ENCODE results near the gene CCDC148. TPM values are rescaled to one million over a fixed set of nuclear protein-coding genes. Genes with fewer than 3 reads are reported as not detected.

Gene CCDC148
- total and polyA plus RNA-seq, 4 experiments from 2014 or later, result not detected

DNA sequence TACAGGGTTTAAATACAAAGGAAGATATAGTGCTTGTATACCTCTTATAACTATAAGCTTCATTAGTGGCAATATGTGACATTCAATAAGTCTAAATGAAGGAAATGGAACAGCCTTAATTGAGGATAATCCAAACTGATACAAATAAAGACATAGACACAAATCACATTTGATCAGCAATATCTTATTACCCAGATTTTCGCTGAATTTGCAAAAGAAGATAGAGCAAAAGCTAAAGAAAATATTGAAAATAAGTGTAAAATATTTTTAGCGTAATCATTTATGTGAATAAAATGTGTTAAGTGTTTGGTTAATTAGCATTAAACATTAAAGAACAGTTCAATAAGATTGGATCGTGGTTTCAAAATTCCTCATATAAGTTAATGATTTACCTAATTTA, 51.2 kb downstream of the CCDC148 start:
- intact Hi-C loops (cut with micrococcal nuclease), result no loop called here
- Mint-ChIP-seq H3K27ac (no peak overlapping the region), H3K36me3 (no peaks in the 10 kb centered on the region), H3K9me3 (peaks cover 0 to 13% (median 9%) of the 10 kb centered on the region in 8 donors), H3K4me3 (no peak overlapping the region), H3K27me3 (peaks cover 0 to 3% of the 10 kb centered on the region in 2 donors), H3K4me1 (no peaks in the 10 kb centered on the region)
- Histone ChIP-seq H3K4me1 (ENCODE audit: insufficient read depth, low read length) (no peaks in the 10 kb centered on the region), H3K9me3 (ENCODE audit: control insufficient read depth in 1 of 2, low read length in 2 of 2) (no peaks in the 10 kb centered on the region), H3K36me3 (ENCODE audit: insufficient read depth, low read length) (no peaks in the 10 kb centered on the region), H3K27me3 (ENCODE audit: insufficient read depth, low read length) (no peaks in the 10 kb centered on the region), H3K4me3 (ENCODE audit: low read length in 2 of 2) (no peak overlapping the region), H3K27ac (ENCODE audit: low read depth, low read length) (no peak overlapping the region)
- POLR2A ChIA-PET (ENCODE audit: partially characterized antibody), result no interaction called here
- CTCF ChIA-PET (ENCODE audit: partially characterized antibody), result no interaction called here
- DNase-seq, result no peak

- H3K27ac ChIP-seq (ENCODE audit: low read depth, low read length), result no peak overlapping the region
- Mint-ChIP-seq H3K36me3 (no peaks in the 10 kb centered on the region), H3K4me3 (no peak overlapping the region), H3K27ac (no peak overlapping the region), H3K4me1 (no peaks in the 10 kb centered on the region), H3K27me3 (peaks cover 11% of the 10 kb centered on the region in 2 donors), H3K9me3 (peaks cover 0 to 7% (median 4%) of the 10 kb centered on the region in 8 donors)
- no peak for DNase-seq
- H3K4me1 ChIP-seq (ENCODE audit: insufficient read depth, low read length), result no peaks in the 10 kb centered on the region
- CTCF ChIA-PET (ENCODE audit: partially characterized antibody), result no interaction called here
- no peaks in the 10 kb centered on the region for H3K9me3 ChIP-seq (ENCODE audit: control insufficient read depth in 1 of 2, low read length in 2 of 2)
- no peaks in the 10 kb centered on the region for H3K36me3 ChIP-seq (ENCODE audit: insufficient read depth, low read length)
- intact Hi-C loops (cut with micrococcal nuclease), result no loop called here
- POLR2A ChIA-PET (ENCODE audit: partially characterized antibody), result no interaction called here
- H3K27me3 ChIP-seq (ENCODE audit: insufficient read depth, low read length), result no peaks in the 10 kb centered on the region
- no peak overlapping the region for H3K4me3 ChIP-seq (ENCODE audit: low read length in 2 of 2)
Observed at GRCh38 chr2:158403237-158403636, 53.3 kb downstream of the CCDC148 start.

DNA sequence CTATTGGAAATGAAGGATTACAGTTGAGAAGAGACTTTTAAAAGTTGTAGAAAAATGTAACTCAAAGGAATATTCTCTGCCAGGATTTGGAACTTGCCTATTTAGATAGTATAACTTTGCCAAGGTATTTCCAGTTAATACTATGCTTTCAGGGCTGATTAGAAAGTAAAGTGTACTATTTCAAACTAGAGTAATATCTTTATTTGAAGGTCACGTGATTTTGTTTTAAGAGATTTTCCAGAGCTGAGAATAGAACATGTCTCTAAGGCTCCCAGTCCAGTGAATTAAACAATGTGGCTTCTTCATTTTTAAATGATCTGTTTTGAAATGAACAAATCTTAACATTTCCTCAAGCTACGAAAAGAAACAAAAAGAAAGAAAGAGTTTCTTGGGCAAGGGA, 53.9 kb downstream of the CCDC148 start:
- POLR2A ChIA-PET (ENCODE audit: partially characterized antibody), result no interaction called here

GRCh38 chr2:158395166-158395565, 61.4 kb downstream of the CCDC148 start:
- peaks cover 8% of the 10 kb centered on the region for H3K4me1 ChIP-seq (ENCODE audit: insufficient read depth, low read length)
- H3K4me3 ChIP-seq (ENCODE audit: low read length in 2 of 2), result no peak overlapping the region
- H3K4me1 Mint-ChIP-seq, result peaks cover 6 to 8% (median 7%) of the 10 kb centered on the region in 4 donors
- H3K9me3 ChIP-seq (ENCODE audit: control insufficient read depth in 1 of 2, low read length in 2 of 2), result no peaks in the 10 kb centered on the region
- H3K4me3 Mint-ChIP-seq, result no peak overlapping the region
- H3K27ac Mint-ChIP-seq, result no peak overlapping the region
- H3K9me3 Mint-ChIP-seq, result peaks cover 0 to 7% (median 4%) of the 10 kb centered on the region in 8 donors
- no peaks in the 10 kb centered on the region for H3K27me3 ChIP-seq (ENCODE audit: insufficient read depth, low read length)
- H3K27ac ChIP-seq (ENCODE audit: low read depth, low read length), result no peak overlapping the region
- POLR2A ChIA-PET (ENCODE audit: partially characterized antibody), result no interaction called here
- DNase-seq, result no peak
- H3K36me3 Mint-ChIP-seq, result no peaks in the 10 kb centered on the region
- H3K27me3 Mint-ChIP-seq, result peaks cover 24 to 25% of the 10 kb centered on the region in 2 donors
- intact Hi-C loops (cut with micrococcal nuclease), result no loop called here
- CTCF ChIA-PET (ENCODE audit: partially characterized antibody), result interaction anchor here (1.0 kb wide), 1 partner anchor 25 kb away, joined by 3 read pairs; no protein-coding TSS in a partner anchor
- no peaks in the 10 kb centered on the region for H3K36me3 ChIP-seq (ENCODE audit: insufficient read depth, low read length)

More for the DNA sequence above, 53.9 kb downstream of the CCDC148 start:
- peaks cover 15 to 16% of the 10 kb centered on the region in 2 donors for H3K27me3 Mint-ChIP-seq
- Histone ChIP-seq H3K9me3 (ENCODE audit: control insufficient read depth in 1 of 2, low read length in 2 of 2) (no peaks in the 10 kb centered on the region), H3K27ac (ENCODE audit: low read depth, low read length) (no peak overlapping the region), H3K4me1 (ENCODE audit: insufficient read depth, low read length) (no peaks in the 10 kb centered on the region), H3K27me3 (ENCODE audit: insufficient read depth, low read length) (no peaks in the 10 kb centered on the region), H3K36me3 (ENCODE audit: insufficient read depth, low read length) (no peaks in the 10 kb centered on the region), H3K4me3 (ENCODE audit: low read length in 2 of 2) (no peak overlapping the region)
- intact Hi-C loops (cut with micrococcal nuclease), result no loop called here
- CTCF ChIA-PET (ENCODE audit: partially characterized antibody), result no interaction called here
- DNase-seq, result no peak
- no peaks in the 10 kb centered on the region for H3K36me3 Mint-ChIP-seq
- H3K27ac Mint-ChIP-seq, result no peak overlapping the region
- H3K4me3 Mint-ChIP-seq, result no peak overlapping the region
- no peaks in the 10 kb centered on the region for H3K4me1 Mint-ChIP-seq
- H3K9me3 Mint-ChIP-seq, result peaks cover 0 to 7% (median 4%) of the 10 kb centered on the region in 8 donors

- CTCF ChIA-PET (ENCODE audit: partially characterized antibody), result interaction anchor here (1.0 kb wide), 1 partner anchor 25 kb away, joined by 3 read pairs; no protein-coding TSS in a partner anchor
- no peak overlapping the region for H3K27ac Mint-ChIP-seq
- H3K36me3 Mint-ChIP-seq, result no peaks in the 10 kb centered on the region
Observed at GRCh38 chr2:158394453-158394852, 62.1 kb downstream of the CCDC148 start.

GRCh38 chr2:158393886-158394285, 62.7 kb downstream of the CCDC148 start:
- Mint-ChIP-seq H3K27ac (no peak overlapping the region), H3K4me3 (no peak overlapping the region), H3K9me3 (peaks cover 0 to 3% (median 0%) of the 10 kb centered on the region in 8 donors), H3K27me3 (peaks cover 18 to 19% of the 10 kb centered on the region in 2 donors), H3K36me3 (no peaks in the 10 kb centered on the region), H3K4me1 (peaks cover 6 to 8% (median 7%) of the 10 kb centered on the region in 4 donors)
- POLR2A ChIA-PET (ENCODE audit: partially characterized antibody), result no interaction called here
- H3K9me3 ChIP-seq (ENCODE audit: control insufficient read depth in 1 of 2, low read length in 2 of 2), result no peaks in the 10 kb centered on the region
- intact Hi-C loops (cut with micrococcal nuclease), result no loop called here
- H3K4me3 ChIP-seq (ENCODE audit: low read length in 2 of 2), result no peak overlapping the region
- no peak for DNase-seq
- H3K36me3 ChIP-seq (ENCODE audit: insufficient read depth, low read length), result no peaks in the 10 kb centered on the region
- CTCF ChIA-PET (ENCODE audit: partially characterized antibody), result no interaction called here
- H3K4me1 ChIP-seq (ENCODE audit: insufficient read depth, low read length), result peaks cover 8% of the 10 kb centered on the region
- H3K27ac ChIP-seq (ENCODE audit: low read depth, low read length), result no peak overlapping the region
- no peaks in the 10 kb centered on the region for H3K27me3 ChIP-seq (ENCODE audit: insufficient read depth, low read length)

More at GRCh38 chr2:158394453-158394852, 62.1 kb downstream of the CCDC148 start:
- no peak for DNase-seq
- Mint-ChIP-seq H3K27me3 (peaks cover 19 to 21% of the 10 kb centered on the region in 2 donors), H3K4me1 (peaks cover 6 to 8% (median 7%) of the 10 kb centered on the region in 4 donors), H3K4me3 (no peak overlapping the region), H3K9me3 (peaks cover 0 to 3% (median under 1%) of the 10 kb centered on the region in 8 donors)
- intact Hi-C loops (cut with micrococcal nuclease), result no loop called here
- Histone ChIP-seq H3K9me3 (ENCODE audit: control insufficient read depth in 1 of 2, low read length in 2 of 2) (no peaks in the 10 kb centered on the region), H3K27me3 (ENCODE audit: insufficient read depth, low read length) (no peaks in the 10 kb centered on the region), H3K36me3 (ENCODE audit: insufficient read depth, low read length) (no peaks in the 10 kb centered on the region), H3K4me3 (ENCODE audit: low read length in 2 of 2) (no peak overlapping the region), H3K27ac (ENCODE audit: low read depth, low read length) (no peak overlapping the region), H3K4me1 (ENCODE audit: insufficient read depth, low read length) (peaks cover 8% of the 10 kb centered on the region)
- POLR2A ChIA-PET (ENCODE audit: partially characterized antibody), result no interaction called here

GRCh38 chr2:158392687-158393086, 63.9 kb downstream of the CCDC148 start:
- ChIA-PET POLR2A (ENCODE audit: partially characterized antibody) (no interaction called here), CTCF (ENCODE audit: partially characterized antibody) (no interaction called here)
- Histone ChIP-seq H3K9me3 (ENCODE audit: control insufficient read depth in 1 of 2, low read length in 2 of 2) (no peaks in the 10 kb centered on the region), H3K27ac (ENCODE audit: low read depth, low read length) (no peak overlapping the region), H3K27me3 (ENCODE audit: insufficient read depth, low read length) (no peaks in the 10 kb centered on the region), H3K4me3 (ENCODE audit: low read length in 2 of 2) (no peak overlapping the region), H3K4me1 (ENCODE audit: insufficient read depth, low read length) (peaks cover 8% of the 10 kb centered on the region), H3K36me3 (ENCODE audit: insufficient read depth, low read length) (no peaks in the 10 kb centered on the region)
- H3K9me3 Mint-ChIP-seq, result peaks cover 0 to 3% (median 0%) of the 10 kb centered on the region in 8 donors
- H3K36me3 Mint-ChIP-seq, result no peaks in the 10 kb centered on the region
- no peak overlapping the region for H3K27ac Mint-ChIP-seq
- H3K27me3 Mint-ChIP-seq, result peaks cover 12% of the 10 kb centered on the region in 2 donors
- H3K4me1 Mint-ChIP-seq, result peaks cover 6 to 8% (median 7%) of the 10 kb centered on the region in 4 donors
- intact Hi-C loops (cut with micrococcal nuclease), result no loop called here
- no peak overlapping the region for H3K4me3 Mint-ChIP-seq
- no peak for DNase-seq

All from CD4-positive, alpha-beta memory T cell (primary cell).